NT2/D1 (cell line): ENCODE data around the gene SLC17A5.

Experiments used
- SUZ12 ChIP-seq: IDR thresholded peaks from 2 replicates; pipeline ENCODE4 v1.6.1; 2011; ENCODE audit not compliant: insufficient read length, insufficient read depth; ENCODE audit errors: extremely low read depth
- ZNF274 ChIP-seq: IDR thresholded peaks from 2 replicates; pipeline ENCODE4 v1.6.1; 2011; ENCODE audit warnings: mild to moderate bottlenecking, low read depth, low read length

DNA sequence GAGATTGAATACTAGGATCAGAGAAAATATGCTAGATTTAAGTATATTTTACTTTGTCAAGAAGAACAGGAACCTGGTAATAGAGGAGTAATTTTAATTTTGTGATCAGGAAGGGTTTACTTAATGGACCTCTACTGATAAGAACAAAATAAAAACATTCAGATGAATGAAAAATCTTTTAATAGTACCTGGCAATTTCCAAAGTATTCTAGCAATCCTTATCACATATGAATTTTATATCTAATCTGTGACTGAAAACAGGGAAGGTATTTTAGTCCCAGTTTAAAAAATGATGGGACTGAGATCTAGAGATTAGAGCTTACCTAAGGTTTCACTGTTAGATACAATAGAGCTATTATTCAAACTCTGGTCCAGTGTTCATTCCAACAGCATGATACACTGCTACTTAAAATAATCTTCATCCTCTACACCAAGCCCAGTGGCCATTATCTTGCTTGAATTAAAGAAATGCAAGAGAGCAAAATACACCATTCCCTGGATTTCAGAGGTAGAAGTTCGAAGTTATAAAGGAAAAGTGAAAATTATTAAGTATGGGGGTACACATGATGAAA, 13.5 kb downstream of the SLC17A5 start:
- TF ChIP-seq SUZ12 (no peak), ZNF274 (no peak)
